NCI-H2081 treated with DMSO at 0.1 percent for 48 hours (cell line): ENCODE results near the gene OR2A25.

Source experiments
- DNase-seq: peaks from one replicate; lab custom pipeline; 2025; lab: John Stamatoyannopoulos, UW

OR2A25 gene

DNA sequence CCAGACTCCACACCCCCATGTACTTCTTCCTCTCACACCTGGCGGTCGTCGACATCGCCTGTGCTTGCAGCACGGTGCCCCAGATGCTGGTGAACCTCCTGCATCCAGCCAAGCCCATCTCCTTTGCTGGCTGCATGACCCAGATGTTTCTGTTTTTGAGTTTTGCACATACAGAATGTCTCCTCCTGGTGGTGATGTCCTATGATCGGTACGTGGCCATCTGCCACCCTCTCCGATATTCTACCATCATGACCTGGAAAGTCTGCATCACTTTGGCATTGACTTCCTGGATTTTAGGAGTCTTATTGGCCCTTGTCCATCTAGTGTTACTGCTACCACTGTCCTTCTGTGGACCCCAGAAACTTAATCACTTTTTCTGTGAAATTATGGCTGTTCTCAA, 4.8 kb downstream of the OR2A25 start:
- DNase-seq = no peak

DNA sequence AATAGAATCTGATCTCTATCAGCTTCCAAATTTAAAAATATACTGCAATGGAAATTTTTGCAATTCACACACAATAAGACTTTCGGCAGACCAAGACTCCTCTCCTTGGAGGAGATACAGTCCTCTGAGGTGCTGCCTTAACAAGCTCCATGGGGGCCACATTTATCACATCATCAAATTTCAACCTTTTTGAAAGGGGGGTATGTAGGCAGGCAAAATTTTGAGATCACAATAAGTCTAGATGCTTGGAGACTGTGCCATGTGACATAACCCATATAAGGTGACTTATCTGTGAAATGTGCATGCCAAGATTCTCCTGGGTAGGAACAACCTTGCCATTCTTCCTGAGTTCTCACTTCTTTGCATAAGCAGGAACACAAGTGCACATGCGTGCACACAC, 16.4 kb downstream of the OR2A25 start, which contains the start of gene OR2A12:
OR2A12 (plus strand) TSS at position 301 of the 400 bp plus-strand sequence. CDS start 8,830 bp downstream, outside the sequence.
- DNase-seq = no peak

DNA sequence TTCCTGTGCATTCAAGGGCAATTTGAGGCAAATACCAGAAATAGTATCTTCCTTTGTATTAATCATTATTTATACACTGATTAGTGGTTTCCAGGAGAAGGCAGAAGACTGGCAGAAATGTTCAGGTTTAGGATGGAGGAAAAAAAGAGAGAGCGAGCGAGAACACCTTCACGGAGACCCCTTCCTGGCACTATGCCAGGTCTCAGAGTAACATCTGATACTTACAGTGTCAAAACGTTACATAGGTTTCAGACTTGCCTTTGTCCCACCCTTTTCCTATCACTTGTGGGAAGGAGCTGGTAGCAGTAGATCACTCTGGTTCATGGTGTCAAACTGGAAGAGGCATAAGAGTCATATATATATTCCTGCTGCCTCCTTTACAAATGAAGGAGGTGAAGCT, 17.1 kb downstream of the OR2A25 start:
- no peak for DNase-seq

DNA sequence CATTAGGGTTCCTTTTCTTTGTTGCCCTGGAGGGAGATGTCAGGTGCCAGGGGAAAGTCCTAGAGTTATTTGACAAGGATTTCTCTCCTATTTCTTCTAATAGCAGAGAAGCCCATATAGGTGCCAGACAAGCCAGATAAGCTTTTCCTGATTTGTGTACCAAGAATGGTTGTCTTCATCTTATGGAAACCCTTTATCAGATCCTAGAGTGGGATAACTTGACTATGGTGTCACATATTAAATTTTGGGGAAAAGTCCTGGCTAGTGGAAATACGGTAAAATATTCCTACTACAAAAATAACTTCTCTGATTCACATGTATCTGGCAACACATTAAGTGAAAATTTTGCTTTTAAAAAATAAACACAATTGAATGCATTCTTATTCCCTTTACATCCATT, 17.6 kb downstream of the OR2A25 start:
- no peak for DNase-seq

DNA sequence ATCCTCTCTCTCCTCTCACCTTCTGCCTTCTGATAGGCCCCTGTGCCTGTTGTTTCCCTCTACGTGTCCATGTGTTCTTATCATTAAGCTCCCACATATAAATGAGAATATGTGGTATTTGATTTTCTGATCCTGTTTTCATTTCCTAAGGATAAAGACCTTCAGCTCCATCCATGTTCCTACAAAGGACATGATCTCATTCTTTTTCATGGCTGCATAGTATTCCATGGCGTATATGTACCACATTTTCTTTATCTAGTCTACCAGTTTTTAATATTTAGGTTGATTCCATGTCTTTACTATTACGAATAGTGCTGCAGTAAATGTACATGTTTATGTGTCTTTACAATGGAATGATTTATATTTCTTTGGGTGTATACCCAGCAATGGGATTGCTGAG, 21.1 kb downstream of the OR2A25 start:
- no peak for DNase-seq

DNA sequence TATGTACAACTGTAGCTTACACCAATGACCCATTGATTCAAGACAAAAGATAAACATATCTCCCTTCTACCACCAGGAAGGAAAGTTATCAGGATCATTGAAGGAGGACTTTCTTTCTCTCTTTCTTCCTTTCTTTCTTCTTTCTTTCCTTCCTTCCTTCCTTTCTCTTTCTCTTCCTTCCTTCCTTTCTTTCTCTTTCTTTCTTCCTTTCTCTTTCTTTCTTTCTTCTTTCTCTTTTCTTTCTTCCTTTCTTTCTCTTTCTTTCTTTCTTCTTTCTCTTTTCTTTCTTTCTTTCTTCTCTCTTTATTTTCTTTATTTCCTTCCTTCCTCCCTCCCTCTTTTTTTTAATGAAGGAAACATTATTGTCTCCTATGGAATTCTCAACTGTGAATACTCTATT, 29.2 kb downstream of the OR2A25 start:
- no peak for DNase-seq

DNA sequence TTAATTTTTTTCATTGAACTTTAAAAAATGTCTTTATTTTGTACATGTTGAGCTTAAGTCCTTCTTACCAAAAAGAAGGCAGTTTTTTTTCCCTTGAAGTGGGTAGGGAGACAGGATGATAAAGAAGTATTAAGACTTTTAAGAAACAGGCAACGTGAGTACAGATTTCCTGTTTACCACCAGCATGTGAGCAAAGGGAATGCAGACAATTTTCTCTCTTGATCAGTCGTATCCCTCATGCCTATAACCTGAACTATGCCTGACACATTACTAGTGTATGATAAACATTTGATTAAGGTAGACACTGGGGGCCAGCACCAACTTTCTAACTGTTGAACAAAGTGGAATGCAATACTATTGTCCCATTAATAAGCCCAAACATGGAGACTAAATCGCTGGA, 31.0 kb downstream of the OR2A25 start:
- DNase-seq = no peak

DNA sequence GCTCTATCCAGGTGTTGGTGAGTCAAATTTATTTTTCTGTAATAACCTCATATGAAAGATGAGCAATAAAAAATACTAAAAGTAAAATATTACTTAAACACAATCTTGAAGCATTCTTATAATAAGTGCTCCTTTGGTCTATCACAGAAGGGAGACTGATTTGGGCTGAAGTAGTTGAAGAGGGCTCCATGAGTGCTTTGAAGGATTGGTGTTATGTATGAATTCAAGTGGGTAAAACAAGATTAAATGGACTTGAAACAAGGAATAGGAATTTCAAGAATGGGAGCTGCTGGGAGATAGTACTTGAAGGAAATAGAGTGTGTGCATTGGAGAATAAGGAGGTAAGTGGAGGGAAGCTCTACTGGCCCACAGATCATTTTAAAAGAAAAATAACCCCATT, 32.4 kb downstream of the OR2A25 start:
- no peak for DNase-seq

DNA sequence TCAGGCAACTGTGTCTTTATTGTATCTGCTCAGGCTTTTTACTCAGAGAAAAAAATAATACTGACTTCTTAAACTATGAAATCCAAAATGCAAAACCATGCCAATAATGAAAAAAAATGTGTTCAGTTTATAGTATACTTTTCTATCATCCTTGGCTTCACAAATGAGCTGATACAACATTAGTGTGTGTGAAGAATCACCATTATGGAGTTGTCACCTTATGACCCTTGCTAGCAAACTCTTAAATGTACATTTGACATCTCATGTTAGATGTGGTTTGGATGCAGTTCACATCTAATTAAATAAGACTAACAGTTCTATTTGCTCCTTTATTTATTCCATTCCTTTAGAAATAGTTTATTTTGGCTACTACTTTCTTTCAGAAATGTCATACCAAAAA, 35.6 kb downstream of the OR2A25 start:
- DNase-seq = no peak

DNA sequence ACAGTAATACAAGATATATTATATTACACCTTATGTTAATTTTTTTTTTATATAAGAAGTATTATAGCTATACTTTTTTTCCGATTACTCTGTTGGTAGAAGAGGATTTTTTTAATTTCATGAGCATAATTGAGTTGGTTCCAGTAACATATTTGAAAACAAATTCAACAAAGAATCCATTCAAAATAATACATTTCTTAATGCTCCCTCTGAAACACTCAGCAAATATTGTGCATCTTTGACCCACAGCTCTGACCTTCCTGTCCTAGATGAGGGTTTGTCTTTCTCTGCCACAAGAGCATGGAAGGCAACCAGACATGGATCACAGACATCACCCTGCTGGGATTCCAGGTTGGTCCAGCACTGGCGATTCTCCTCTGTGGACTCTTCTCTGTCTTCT, 39.7 kb downstream of the OR2A25 start, which contains the start of gene OR2A2:
OR2A2 (plus strand) TSS at position 301 of the 400 bp plus-strand sequence; CDS start at position 301, 0 bp downstream.
- no peak for DNase-seq

DNA sequence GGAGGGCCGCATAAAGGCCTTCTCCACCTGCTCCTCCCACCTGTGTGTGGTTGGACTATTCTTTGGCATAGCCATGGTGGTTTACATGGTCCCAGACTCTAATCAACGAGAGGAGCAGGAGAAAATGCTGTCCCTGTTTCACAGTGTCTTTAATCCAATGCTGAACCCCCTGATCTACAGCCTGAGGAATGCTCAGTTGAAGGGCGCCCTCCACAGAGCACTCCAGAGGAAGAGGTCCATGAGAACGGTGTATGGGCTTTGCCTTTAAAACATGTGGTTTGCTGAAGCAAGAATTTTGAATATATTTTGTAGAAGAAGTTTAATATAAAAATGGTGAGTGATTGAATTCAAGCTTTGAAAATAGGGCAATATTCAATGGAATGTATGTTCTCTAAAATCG, 40.7 kb downstream of the OR2A25 start:
- DNase-seq = no peak

DNA sequence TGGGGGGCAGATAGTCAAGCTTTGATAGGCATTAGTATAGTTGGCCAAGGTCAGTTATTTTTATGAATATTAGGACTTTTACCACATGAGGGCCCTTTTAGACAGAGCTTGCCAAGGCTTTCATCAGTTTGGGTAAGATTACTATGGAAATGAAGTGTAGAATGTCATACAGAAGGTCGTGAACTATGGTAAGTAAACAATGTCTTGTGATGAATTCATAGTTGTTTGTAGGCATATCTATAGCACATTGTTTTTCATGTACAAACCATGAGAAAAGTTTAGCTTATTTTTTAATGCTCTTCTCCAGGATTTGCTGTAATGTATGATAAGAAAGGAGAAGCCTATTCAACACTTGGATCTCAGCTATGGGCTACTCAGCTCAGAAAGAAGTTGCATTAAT, 44.0 kb downstream of the OR2A25 start:
- DNase-seq = no peak

DNA sequence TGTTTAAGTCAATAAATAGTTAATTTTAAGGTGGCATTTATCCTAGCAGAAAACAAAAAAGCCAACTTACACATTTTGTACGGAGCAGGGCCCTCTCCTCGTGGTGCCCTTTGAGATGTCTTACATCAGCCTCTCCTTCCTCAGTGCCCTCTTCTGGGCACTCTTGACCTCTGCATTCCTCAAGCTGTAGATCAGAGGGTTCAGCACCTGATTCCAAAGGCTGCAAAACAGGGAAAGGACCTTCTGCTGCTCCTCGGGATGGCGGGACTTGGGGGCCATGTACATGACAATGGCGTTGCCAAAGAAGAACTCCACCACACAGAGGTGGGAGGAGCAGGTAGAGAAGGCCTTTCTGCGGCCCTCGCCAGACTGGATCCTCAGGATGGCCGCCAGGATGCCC, 48.7 kb downstream of the OR2A25 start:
- no peak for DNase-seq

DNA sequence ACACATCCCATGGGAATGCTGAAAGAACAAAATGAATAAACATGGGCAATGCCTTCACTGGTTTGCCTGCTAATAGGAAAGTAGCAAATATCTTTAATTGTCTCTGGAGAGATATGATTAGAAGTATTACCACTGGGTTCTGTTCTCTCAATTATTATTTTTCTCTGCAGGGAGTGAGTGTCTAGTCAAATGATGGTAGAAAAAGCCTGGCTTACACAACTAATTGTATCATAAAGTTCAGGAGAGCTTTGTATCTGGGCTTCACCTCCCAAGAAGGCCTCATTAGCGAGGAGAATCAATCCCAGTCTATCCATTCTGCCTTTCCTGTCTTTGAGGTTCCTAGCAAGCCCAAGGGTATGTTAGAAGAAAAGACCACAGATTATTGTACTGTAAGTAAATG, 53.3 kb downstream of the OR2A25 start, which contains the start of gene OR2A14:
OR2A14 (plus strand) TSS at position 301 of the 400 bp plus-strand sequence. CDS start 5,937 bp downstream, outside the sequence.
- DNase-seq = no peak
